ENCODE results near the gene ELAVL4. TPM values are rescaled to one million over a fixed set of nuclear protein-coding genes. Genes with fewer than 3 reads are reported as not detected.

The ELAVL4 gene
- total and polyA plus RNA-seq, 11 donors = 0.08 to 0.37 (median 0.32) TPM; not detected in 8

- Histone ChIP-seq H3K36me3 (no peaks in the 10 kb centered on the region), H3K27me3 (peaks cover 0 to 16% (median 0%) of the 10 kb centered on the region in 9 donors), H3K9me3 (no peaks in the 10 kb centered on the region), H3K4me3 (no peak overlapping the region), H3K27ac (no peak overlapping the region), H3K4me1 (no peaks in the 10 kb centered on the region)
- TF ChIP-seq CTCF (IDR thresholded peaks at IDR 0.05) (no peak), POLR2A (IDR thresholded peaks at IDR 0.05) (no peak)
- WGBS, 4 donors = 46 to 50% (median 48%) methylated on average over 5 of the region's 5 CpGs
- ATAC-seq = no peak
- intact Hi-C loops (cut with DNase I) = no loop called here
- DNase-seq = no peak
Observed at GRCh38 chr1:50126927-50127715, 18.4 kb downstream of the ELAVL4 start.

DNA sequence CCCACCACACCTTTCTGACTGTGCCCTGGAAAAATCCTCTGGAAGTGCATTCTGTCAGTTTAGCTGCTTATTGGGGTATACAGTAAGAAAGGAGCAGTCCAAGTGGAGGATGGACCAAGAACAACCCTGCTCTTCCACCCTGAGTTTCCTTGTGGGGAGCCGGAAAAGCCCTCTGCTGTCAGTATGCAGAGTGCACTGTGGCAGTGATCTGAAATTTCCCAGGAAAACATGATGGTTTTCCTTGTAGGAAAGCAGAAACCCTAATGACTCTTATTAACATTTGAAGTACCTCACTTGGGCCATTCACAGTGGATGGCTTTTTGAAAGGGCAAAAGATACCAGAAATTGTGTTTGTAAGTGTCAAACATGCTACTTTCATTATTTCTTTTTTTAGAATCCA is 20.5 kb downstream of the ELAVL4 start:
- TF ChIP-seq CTCF (IDR thresholded peaks at IDR 0.05) (no peak), POLR2A (IDR thresholded peaks at IDR 0.05) (no peak)
- DNase-seq = no peak
- Histone ChIP-seq H3K4me3 (no peak overlapping the region), H3K9me3 (no peaks in the 10 kb centered on the region), H3K36me3 (no peaks in the 10 kb centered on the region), H3K4me1 (no peaks in the 10 kb centered on the region), H3K27me3 (peaks cover 0 to 12% (median 0%) of the 10 kb centered on the region in 9 donors), H3K27ac (no peak overlapping the region)
- intact Hi-C loops (cut with DNase I) = no loop called here
- no peak for ATAC-seq
- WGBS, 4 donors = 44 to 63% (median 53%) methylated on average over 1 of the region's 1 CpG

DNA sequence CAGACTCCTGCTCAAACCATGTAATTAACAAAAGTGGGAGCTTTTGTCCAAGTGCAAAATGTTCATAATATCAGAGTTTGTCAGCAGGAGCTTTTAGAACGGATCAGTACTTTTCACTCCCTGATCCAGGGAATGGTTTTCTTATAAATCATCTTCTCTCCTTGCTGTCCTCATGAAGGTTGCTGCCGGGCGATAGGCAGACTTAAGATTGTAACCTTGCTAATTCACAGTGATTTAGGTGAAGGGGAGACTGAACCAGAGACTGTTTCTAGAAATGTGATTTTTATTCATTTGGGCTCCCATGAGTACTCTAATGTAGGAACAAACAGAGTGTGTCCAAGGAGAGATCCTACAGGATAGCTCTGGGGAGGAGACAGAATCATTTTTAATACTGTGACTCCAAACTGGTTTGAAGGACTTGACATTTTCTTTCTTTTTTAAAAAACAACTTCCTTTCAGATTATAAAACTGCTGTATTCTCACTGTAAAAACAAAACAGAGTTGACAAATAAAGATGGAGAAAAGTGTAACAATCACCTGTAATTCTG is 23.7 kb downstream of the ELAVL4 start:
- H3K27me3 ChIP-seq = peaks cover 0 to 23% (median 0%) of the 10 kb centered on the region in 9 donors
- TF ChIP-seq CTCF (IDR thresholded peaks at IDR 0.05) (no peak), POLR2A (IDR thresholded peaks at IDR 0.05) (no peak)
- no peaks in the 10 kb centered on the region for H3K9me3 ChIP-seq
- no peak for DNase-seq
- ATAC-seq = no peak
- intact Hi-C loops (cut with DNase I) = no loop called here
- H3K4me1 ChIP-seq = no peaks in the 10 kb centered on the region
- WGBS, 4 donors = 54 to 75% (median 71%) methylated on average over 3 of the region's 3 CpGs
- no peaks in the 10 kb centered on the region for H3K36me3 ChIP-seq
- no peak overlapping the region for H3K4me3 ChIP-seq
- H3K27ac ChIP-seq = no peak overlapping the region

- H3K27me3 ChIP-seq = peaks cover 0 to 23% (median 0%) of the 10 kb centered on the region in 9 donors
- H3K9me3 ChIP-seq = no peaks in the 10 kb centered on the region
- H3K4me3 ChIP-seq = no peak overlapping the region
- no peak for DNase-seq
- TF ChIP-seq CTCF (IDR thresholded peaks at IDR 0.05) = no peak
- TF ChIP-seq POLR2A (IDR thresholded peaks at IDR 0.05) = no peak
- WGBS, 4 donors = 86 to 88% (median 87%) methylated on average over 2 of the region's 2 CpGs
- intact Hi-C loops (cut with DNase I) = no loop called here
- no peak overlapping the region for H3K27ac ChIP-seq
- H3K4me1 ChIP-seq = no peaks in the 10 kb centered on the region
- no peaks in the 10 kb centered on the region for H3K36me3 ChIP-seq
- ATAC-seq = no peak
Observed at GRCh38 chr1:50135716-50136115, 27.0 kb downstream of the ELAVL4 start.
